Right renal cortex interstitium (tissue), 3 donors: ENCODE measurements around the gene LENEP. TPM values are rescaled to one million over a fixed set of nuclear protein-coding genes. Genes with fewer than 3 reads are reported as not detected.

Experiments
- DNase-seq, 3 donors: peaks; one replicate each; pipeline ENCODE4 v3.0.0-alpha.2; 2013; ENCODE audit warnings: low read depth in 3 of 3, low spot score in 2 of 3
- polyA plus RNA-seq, 3 donors: library from polyadenylated mRNA; unstranded; fragments of 120-200 nt; gene quantifications; one replicate each; pipeline ENCODE4 v1.2.1, GENCODE V29; 2013; ENCODE audit not compliant: insufficient read length in 3 of 3

LENEP gene
- polyA plus RNA-seq, 3 donors: not detected

GRCh38 chr1:155008015-155008941 lies 14.9 kb downstream of the LENEP start:
- DNase-seq: no peak

GRCh38 chr1:155009221-155009711 lies 15.9 kb downstream of the LENEP start:
- DNase-seq: no peak

GRCh38 chr1:155009742-155010141 lies 16.4 kb downstream of the LENEP start:
- DNase-seq: no peak

DNA sequence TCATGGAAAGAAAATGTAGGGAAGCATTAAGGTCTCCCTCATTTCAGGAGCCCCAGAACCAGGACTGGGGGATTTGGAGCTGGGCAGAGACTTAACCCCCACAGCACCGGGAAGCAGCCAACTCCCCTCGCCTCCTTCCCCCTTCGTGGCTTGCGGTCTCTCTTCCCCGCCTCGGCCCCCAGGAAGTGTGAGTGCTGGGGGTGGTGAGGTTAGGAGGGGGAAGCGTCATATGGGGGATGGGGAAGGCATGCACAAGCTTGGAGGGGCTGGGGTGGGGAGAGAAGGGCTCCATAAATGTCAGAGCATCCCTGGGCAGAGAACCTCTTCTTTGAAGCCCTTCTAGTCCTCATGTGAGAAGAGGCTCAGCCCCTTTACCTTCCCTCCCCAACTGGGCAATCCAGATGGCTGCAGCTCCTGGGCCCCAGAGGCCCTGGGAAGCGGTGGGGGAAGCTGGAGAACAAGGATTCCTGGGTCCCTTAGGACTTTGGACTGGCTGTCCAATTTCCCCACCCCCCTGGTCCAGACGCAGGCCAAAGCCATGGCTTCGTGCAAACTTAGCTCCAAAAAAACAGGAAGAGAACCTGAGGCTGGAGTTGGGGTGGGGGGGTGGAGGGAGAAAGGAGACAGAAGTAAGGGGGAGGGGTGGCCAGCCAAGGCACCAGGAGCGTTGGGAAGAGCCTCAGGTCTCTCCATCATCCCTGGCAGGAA lies 17.0 kb downstream of the LENEP start:
- DNase-seq: no peak

DNA sequence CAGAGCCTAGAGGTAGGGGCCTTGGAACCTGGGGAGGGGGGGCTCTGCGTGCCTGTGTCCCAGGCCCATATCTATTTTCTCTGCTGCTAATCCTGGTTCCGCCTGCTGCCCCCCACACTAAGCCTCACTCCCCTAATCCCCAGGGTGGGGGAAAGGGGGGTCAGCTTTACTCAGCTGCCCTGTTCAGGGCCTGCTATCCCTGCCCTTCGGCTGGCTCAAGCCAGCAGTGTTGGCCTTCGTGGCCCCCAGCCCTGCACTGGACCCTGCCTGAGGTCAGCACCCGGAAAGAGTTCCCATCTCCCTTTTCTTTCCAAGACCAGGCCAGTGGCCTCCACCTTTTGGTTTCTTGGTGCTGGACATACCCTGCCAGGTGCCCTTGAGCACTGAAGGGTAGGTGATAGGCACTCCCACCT lies 17.6 kb downstream of the LENEP start:
- no peak for DNase-seq

DNA sequence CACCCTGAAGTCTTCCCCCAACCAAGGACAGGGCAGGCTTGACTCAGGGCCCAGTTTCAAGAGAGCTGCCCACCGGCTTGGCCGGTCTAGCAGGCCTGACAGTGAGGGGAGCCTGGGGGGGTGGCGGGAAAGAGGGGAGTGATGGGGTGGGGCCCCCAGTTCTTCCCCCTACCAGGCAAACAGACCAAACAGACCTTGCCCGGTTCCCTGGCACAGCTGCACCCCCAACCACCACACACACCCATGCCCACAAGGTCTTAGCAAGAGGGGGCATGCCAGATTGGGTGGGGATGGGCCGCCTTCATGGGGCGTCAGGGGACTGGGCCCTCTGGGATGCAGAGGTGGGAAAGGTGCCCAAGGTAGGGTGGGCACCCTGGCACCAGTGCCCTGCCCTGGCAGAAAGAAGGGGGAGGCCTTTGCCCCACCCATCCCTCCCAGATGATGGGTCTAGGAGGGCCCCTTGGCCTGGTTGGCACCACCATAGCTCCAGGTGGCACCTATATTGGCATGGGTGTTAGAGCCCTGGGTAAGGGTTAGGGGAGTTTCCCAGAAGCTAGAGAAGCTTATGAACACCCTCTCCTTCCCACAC lies 18.1 kb downstream of the LENEP start:
- DNase-seq: no peak

- no peak for DNase-seq
These were observed 18.7 kb downstream of the LENEP start for GRCh38 chr1:155012026-155012546.

- no peak for DNase-seq
These were observed 19.6 kb downstream of the LENEP start for GRCh38 chr1:155012776-155013602.

DNA sequence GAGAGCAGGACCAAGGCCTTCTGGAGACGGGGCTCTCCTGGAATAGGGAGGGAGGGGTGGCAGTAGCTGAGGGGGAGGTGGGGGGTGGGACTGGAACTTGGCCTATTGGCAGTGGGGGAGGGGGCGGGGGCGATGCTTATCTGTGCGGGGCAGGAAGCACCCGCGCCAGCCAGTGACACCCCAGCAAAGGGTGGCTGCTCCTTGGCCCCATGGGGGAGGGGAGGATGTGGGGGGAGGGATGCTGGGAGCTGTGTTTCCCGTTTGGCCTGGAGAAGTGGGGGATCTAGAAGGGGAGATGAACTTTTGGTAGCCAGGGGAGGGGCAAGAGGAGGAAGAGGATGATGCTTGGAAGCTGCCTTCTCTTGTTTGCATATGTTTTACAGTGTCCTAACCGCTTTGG lies 20.2 kb downstream of the LENEP start:
- no peak for DNase-seq

DNA sequence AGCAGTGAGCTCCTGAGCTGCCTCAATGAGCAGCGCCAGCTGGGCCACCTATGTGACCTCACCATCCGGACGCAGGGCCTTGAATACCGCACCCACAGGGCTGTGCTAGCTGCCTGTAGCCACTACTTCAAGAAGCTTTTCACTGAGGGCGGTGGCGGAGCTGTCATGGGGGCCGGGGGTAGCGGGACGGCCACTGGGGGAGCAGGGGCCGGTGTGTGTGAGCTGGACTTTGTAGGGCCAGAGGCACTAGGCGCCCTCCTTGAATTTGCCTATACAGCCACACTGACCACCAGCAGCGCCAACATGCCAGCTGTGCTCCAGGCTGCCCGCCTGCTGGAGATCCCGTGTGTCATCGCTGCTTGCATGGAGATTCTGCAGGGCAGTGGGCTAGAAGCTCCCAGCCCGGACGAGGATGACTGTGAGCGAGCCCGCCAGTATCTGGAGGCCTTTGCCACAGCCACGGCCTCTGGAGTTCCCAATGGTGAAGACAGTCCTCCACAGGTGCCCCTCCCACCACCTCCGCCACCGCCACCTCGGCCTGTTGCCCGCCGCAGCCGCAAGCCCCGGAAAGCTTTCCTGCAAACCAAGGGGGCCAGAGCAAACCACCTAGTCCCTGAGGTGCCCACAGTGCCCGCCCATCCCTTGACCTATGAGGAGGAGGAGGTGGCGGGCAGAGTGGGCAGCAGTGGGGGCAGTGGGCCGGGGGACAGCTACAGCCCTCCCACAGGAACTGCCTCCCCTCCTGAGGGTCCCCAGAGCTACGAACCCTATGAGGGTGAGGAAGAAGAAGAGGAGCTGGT lies 21.5 kb downstream of the LENEP start:
- DNase-seq: no peak

DNA sequence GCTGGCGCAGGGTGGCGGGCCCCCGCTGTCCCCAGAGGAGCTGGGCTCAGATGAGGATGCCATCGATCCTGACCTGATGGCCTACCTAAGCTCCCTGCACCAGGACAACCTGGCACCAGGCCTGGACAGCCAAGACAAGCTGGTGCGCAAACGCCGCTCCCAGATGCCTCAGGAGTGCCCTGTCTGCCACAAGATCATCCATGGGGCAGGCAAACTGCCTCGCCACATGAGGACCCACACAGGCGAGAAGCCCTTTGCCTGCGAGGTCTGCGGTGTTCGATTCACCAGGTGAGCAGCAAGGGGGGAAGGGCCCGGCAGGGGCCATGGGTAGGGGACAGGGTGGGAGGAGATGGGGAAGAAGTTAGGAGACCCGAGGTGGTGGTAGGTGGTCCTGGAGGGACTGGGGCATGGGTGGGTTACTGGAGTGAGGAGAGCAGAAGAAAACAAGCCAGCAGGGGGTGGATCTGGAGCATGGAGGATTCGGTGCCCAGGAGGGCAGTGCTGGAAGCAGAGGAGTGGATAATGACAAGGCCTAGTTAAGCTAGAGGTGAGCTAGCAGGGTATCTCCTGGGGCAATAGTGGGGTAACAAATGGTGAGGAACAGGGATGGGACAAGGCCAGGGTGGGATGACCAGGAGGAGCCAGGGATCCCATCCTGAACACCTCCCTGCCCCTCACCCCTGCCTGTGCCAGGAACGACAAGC lies 22.3 kb downstream of the LENEP start:
- no peak for DNase-seq

DNA sequence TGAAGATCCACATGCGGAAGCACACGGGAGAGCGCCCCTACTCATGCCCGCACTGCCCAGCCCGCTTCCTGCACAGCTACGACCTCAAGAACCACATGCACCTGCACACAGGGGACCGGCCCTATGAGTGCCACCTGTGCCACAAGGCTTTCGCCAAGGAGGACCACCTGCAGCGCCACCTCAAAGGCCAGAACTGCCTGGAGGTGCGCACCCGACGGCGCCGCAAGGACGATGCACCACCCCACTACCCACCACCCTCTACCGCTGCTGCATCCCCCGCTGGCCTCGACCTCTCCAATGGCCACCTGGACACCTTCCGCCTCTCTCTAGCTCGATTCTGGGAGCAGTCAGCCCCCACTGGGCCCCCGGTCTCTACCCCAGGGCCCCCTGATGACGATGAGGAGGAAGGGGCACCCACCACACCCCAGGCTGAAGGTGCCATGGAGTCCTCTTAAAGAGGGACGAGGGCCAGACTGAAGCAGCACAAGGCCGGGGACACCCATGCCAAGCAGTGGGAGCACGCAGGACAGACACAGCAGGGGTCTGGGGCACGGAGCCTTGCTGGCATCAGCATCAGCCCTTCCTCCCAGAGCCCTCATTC lies 22.9 kb downstream of the LENEP start:
- no peak for DNase-seq

DNA sequence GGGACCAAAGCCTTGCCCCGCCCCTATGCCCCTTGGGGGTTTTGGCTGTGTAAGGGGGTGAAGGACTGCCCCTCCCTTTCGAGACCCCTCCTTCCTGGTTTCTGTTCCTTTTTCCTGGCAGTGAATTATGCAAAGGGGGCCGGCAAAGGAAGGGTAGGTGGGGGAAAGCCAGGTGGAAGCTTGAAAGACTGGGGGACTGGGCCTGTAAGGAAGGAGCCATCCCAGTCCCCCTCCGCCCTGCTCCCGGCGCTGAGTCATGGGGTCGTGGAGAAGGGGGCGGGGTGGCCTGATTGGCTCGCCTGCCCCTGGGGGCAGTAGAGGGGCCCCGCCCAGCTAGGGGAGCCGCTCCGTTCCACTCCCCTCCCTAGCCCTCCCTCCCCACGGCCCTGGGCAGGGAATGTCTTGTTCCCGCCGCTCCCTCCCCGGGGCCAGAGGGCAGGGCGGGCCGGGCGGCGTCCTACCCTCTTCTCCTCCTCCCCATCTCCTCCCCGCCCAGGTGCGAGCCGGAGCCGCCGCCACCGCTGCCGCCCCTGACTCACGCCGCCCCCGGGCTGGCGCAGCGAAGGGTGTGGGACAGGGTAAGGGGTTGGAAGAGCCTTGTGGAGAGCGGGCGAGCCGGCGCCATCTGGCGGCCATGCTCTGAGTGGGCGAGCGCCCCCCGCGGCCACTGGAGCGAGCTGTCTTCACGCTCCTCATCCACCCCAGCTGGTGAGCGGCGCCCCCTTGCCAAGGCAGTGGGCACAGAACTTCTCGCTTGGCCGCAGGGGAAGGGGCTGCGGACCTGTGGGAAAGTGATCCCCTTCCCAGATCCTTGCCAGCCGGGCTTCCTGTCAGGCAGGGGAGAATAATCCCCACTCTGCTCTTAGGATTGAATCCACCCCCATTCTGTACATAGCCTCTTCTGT lies 23.9 kb downstream of the LENEP start:
- DNase-seq: no peak

DNA sequence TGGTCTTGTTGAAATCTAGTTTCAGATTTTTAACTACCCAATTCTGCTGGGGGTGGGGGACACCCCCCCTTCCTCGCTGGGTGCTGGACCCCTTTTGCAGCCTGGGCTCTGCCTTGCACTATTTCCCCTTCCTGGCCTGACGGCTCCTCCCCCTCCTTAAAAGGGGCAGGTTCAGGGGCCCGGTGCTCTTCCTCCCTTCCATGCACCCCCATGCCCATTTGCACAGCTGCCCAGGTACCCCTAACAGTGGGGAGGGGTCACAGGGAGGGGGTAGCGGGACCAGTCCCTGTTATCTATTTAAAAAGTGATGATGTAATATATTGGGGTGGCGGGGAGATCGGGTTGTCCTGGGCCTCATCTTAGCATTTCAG lies 24.5 kb downstream of the LENEP start:
- no peak for DNase-seq

- no peak for DNase-seq
These were observed 25.4 kb downstream of the LENEP start for GRCh38 chr1:155018617-155019348.

DNA sequence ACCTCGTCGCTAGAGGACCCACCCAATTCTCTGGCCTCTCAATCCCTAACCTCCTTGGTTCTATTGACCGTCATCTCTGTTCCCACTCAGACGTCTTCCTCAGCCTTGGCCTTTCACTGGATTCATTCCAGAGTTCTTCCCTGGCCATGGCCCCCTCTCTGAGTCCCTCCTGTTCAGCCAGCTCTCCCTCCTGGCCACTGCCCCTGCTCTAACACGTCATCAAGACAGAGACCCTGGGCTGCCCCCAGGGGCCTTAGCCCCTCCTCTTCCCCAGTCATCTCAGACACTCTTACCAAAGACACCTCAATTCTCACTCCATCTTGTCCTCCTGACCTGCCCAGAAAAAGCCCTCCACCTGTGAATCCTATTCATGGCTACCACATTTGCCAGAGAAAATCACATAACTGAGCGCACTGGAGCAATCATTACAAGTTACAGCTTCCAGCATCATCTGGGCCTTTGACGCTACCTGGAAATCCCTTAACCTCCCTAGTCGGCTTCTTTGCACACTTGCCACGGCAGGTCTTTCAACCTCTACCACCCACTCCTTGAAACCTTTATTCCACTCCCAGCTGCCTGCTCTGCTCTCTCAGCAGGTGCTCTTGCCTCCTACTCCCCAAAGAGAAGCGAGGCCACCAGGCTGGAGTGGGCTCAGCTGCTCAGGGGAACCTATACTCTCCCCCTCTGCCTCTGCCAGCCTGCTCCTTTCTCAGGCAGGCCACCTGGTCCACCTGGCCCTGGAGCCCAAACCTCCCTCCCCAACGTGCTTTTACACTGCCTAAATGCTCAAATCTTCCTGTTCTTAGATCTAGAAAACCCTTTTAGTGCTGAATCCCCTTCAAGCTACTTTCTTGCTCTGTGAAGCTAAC lies 26.2 kb downstream of the LENEP start:
- no peak for DNase-seq
